Measurements from ENCODE around the gene BIRC5.

The BIRC5 gene

DNA sequence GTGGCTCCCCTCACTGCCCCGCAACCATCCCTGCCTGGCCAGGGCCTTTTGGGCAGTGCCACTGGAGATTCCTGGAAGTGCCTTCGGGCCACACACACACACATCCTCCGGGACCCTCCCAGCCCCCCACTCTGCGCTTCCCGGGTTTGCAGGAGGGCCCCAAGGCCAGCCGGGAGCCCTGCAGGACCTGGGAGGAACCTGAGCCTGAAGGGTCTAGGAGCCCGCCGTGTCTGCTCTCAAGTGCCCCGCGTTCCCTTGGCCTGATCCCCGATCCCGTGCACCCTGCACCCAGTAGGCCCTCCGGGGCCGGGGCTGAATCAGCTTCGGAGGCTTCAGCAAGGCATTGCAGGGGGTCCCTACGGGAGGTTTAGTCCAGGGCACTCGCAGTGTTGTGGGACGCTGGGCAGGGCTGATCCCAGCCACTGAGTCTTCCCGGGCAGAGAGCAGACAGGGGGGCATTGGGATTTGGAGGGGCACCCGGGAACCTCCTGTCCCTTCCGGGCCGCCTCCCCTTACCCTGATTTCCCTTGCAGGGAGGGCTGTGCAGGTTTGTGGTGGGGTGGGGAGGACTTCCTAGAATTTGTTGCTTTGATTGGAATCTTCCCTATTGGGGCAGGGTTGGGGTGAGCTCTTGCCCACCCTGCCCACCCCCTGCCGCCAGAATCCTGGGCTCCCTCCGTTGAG lies 54.3 kb downstream of the BIRC5 start:
- peaks cover 41% of the 10 kb centered on the region for H3K27me3 Mint-ChIP-seq
- intact Hi-C loops (cut with micrococcal nuclease), result no loop called here

DNA sequence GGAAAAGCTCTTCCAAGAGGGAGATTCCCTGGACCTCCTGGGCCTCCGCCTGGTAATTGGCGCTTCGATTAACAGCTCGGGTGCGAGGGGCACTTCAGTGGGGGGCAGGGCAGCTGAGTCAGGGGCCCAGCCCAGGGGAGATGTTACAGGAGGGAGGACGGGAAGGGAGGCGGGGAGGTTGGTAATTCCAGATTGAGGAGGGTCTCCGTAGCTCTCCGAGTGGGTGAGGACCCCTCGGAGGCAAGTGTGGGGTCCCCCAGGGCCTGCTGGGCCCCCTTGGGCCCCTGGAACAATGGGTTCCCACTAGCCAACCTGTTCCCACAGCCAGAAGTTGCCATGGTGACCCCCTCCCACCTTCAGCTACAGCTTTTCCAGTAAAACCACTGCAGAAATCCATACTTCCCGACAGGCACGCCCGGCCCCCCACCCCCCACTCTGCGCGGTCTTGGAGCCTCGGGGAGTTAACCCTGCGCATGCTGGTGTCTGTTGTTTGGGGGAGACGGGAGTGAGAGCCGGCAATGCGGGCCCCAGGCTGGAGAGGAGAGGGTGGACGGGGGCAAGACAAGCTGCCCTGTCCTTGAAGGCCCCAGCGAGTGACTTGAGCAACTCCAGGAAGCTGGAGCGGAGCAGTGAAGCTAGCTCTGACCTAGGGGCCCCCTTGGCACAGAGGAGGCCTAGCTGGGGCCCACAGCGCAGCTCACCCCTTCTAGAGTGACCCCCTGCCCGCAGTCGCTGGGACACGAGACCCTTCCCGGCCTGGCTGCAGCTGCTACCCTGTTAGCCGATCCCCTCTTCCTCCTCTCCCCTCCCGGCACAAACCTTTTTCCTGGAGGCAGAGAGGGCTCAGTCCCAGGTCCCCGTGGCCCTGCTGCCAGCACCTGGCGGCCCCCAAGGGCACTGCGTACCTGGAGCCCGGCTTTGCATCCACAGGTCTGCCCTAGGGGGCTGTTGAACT lies 55.2 kb downstream of the BIRC5 start:
- intact Hi-C loops (cut with micrococcal nuclease), result no loop called here
- no peak overlapping the region for H3K4me3 Mint-ChIP-seq
- no peaks in the 10 kb centered on the region for H3K9me3 Mint-ChIP-seq
- H3K27me3 Mint-ChIP-seq, result peaks cover 44% of the 10 kb centered on the region
- no peaks in the 10 kb centered on the region for H3K36me3 Mint-ChIP-seq (ENCODE audit: low read depth)
- peaks cover 54% of the 10 kb centered on the region for H3K4me1 Mint-ChIP-seq (ENCODE audit: low read depth)
- H3K27ac Mint-ChIP-seq, result no peak overlapping the region

More for the DNA sequence above, 54.3 kb downstream of the BIRC5 start:
- peaks cover 63% of the 10 kb centered on the region for H3K4me1 Mint-ChIP-seq (ENCODE audit: low read depth)
- H3K9me3 Mint-ChIP-seq, result no peaks in the 10 kb centered on the region
- no peak overlapping the region for H3K4me3 Mint-ChIP-seq
- no peak overlapping the region for H3K27ac Mint-ChIP-seq
- no peaks in the 10 kb centered on the region for H3K36me3 Mint-ChIP-seq (ENCODE audit: low read depth)

DNA sequence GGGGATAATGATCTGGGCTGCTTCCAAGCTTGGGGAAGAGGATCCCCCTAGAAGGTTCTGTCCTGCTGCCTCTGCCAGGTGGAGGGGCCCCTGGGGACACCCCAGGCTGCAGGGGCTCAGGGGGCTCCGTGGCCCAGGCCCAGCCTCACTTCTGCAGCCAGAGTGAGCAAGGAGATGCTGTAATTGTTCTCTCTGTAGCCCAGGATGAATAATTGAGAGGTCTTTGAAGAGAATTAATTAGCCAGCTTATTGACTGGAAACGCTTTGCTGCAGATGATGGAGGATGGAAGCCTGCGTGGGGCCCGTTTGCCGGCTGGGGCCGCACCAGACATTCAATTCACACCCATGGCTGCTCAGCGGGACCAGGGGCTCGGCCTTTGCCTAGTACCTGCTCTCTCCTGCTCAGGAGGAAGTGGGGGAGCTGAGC lies 55.9 kb downstream of the BIRC5 start:
- Mint-ChIP-seq H3K4me3 (no peak overlapping the region), H3K27ac (no peak overlapping the region), H3K36me3 (ENCODE audit: low read depth) (no peaks in the 10 kb centered on the region), H3K27me3 (peaks cover 44% of the 10 kb centered on the region), H3K9me3 (no peaks in the 10 kb centered on the region), H3K4me1 (ENCODE audit: low read depth) (peaks cover 50% of the 10 kb centered on the region)
- intact Hi-C loops (cut with micrococcal nuclease), result no loop called here

DNA sequence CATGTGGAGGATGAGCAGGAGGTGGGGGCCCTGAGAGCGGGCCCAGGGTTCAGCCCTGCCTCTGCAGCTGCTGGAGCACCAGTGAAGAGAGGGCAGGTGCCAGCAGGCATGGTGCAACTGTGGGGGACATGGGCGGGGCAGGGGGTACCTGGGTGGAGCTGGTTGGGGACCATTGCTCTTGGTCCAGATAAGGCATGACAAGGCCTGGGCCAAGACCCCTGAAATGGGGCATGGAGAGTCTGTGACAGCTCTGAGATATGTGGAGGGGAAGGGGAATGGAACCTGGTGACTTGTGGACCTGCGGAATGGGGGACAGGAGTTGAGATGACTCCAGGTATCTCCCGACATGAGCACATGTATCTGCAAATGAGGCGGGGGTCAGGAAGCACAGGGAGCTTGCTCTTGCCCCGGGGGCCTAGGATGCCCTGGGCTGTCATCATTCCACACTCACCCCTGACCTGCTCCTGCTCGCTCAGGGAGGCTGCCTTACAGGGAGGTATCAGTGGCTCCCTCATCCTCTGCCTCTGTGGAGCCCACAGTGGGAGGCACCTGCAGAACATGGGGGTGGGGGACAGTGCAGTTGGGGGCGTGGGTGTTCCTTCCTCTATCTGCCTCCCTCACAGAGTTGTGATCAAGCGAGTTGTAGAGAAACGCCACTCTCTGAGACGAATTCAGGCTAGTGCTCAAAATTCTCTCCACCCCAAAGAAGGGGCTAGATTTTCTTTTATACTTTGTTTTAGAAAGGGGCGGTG lies 57.5 kb downstream of the BIRC5 start:
- Mint-ChIP-seq H3K27me3 (peaks cover 44% of the 10 kb centered on the region), H3K36me3 (ENCODE audit: low read depth) (no peaks in the 10 kb centered on the region), H3K4me1 (ENCODE audit: low read depth) (peaks cover 33% of the 10 kb centered on the region), H3K4me3 (no peak overlapping the region), H3K9me3 (no peaks in the 10 kb centered on the region), H3K27ac (no peak overlapping the region)
- intact Hi-C loops (cut with micrococcal nuclease), result no loop called here

DNA sequence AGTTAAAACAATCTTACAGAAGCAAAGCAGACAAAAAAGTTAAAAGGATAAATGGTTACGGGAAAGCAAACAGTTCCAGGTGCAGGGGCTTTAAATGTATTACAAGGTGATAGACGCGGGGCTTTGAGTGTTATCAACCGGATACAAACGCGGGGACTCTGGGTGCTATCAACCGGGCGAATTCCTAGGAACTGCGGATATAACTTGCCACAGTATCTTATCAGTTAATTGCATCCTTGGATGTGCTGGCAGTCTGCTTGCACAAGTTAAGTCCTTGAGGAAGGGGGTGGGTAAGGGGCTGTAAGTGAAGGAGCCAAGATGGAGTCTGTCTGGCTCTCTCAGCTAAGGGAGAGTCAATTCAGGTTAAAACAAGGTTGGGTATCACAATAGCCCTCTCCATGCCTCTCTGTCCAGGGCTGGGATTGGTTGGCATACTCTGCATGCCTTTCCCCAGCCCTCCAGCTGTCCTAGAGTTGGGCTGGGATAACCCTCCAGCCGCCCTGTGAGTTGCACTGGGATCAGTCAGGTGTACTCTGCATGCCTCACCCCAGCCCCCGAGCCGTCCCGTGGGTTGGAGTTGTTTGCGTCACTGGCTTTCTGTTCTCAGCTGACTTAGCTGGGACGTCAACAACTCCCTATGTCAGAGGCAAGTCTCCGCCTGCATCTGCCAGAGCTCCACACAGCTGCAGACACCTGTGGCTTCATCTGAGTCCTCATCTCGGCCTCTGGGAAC lies 58.3 kb downstream of the BIRC5 start:
- Mint-ChIP-seq H3K27ac (peak overlapping the region; percentile 67), H3K4me1 (ENCODE audit: low read depth) (peaks cover 29% of the 10 kb centered on the region), H3K9me3 (no peaks in the 10 kb centered on the region), H3K36me3 (ENCODE audit: low read depth) (no peaks in the 10 kb centered on the region), H3K4me3 (peak overlapping the region; percentile 30), H3K27me3 (peaks cover 44% of the 10 kb centered on the region)
- intact Hi-C loops (cut with micrococcal nuclease), result no loop called here

DNA sequence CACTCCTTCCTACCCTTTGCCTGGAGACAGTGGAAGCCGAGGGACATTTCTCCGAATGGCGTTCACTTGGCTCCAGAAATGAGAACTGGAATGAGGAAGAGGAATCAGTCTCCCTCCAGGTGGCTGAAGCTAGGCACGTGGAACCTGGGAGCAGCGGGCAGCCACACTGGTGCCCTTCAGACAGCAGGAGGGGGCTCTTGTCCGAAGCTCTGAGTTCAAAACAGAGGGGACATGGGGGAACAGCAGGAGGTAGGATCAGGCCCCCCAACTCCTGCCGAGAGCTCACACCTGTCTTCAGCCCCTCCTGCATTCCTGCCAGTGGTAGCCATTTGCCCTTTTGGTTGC lies 58.8 kb downstream of the BIRC5 start:
- intact Hi-C loops (cut with micrococcal nuclease), result no loop called here
- Mint-ChIP-seq H3K9me3 (no peaks in the 10 kb centered on the region), H3K4me1 (ENCODE audit: low read depth) (peaks cover 29% of the 10 kb centered on the region), H3K4me3 (peak overlapping the region; percentile 30), H3K27ac (peak overlapping the region; percentile 67), H3K27me3 (peaks cover 46% of the 10 kb centered on the region), H3K36me3 (ENCODE audit: low read depth) (no peaks in the 10 kb centered on the region)

DNA sequence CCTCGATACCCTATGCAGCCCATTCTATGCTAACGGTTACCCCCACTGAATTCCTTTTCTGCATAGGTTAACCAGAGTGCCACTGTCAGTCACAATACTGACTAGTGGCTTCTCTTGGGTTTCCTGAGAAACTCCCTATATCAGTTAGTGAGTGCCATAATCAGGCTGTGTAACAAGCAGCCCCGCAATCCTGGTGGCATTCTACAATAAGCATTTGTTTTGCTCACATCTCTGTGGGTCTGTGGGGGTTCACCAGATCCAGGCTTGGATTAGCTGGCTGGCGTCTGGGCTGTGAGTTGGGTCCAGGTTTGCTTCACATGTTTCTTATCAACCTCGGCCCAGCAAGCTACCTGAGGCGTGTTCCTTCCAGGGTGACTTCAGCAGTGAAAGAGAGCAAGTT lies 59.8 kb downstream of the BIRC5 start:
- Mint-ChIP-seq H3K9me3 (no peaks in the 10 kb centered on the region), H3K4me1 (ENCODE audit: low read depth) (peaks cover 29% of the 10 kb centered on the region), H3K27me3 (peaks cover 41% of the 10 kb centered on the region), H3K27ac (no peak overlapping the region), H3K36me3 (ENCODE audit: low read depth) (no peaks in the 10 kb centered on the region), H3K4me3 (no peak overlapping the region)
- intact Hi-C loops (cut with micrococcal nuclease), result no loop called here
